Measurements from ENCODE around the gene LRRC19.

LRRC19 gene

GRCh38 chr9:26955921-26956859 lies 49.3 kb downstream of the LRRC19 start, which contains the start of gene IFT74:
IFT74 (plus strand) TSS chr9:26956412; CDS start chr9:26961968, 5,556 bp downstream.
- DNase-seq: peak; percentile 88

DNA sequence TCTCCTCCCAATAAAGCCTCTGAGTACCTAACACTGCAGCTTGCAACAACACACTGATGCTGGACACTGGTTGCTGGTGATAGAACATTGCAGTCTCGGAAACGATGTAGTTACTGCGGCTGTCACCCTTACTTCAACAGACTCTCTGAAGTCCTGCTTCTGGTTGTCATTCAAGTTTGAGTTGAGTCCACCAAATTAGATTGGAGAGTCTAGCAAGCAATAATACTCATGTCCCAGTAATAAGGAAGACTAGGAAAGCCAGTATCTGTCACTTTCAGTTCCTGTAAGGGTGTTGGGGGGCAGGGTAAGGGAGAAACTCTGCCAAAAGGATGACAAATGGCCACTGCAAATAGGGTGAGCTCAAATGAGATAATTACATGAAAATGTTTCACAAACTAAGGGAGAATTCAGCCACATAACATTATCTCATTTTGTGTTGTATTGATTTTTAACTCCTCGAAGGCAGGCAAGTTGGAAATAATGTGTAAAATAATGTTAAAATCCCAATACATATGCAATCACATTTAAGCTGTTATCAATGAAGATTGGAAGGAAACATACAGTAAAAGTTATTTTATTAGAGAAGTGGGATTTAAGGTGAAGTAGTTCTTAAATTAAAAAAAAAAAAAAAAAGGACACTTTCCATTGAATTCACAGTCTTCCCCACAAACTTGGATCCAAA lies 50.1 kb downstream of the LRRC19 start:
- DNase-seq: no peak

- no peak for DNase-seq
Observed at GRCh38 chr9:26954050-26954508, 51.4 kb downstream of the LRRC19 start.

- DNase-seq: no peak
Observed at GRCh38 chr9:26951794-26952193, 53.7 kb downstream of the LRRC19 start.

DNA sequence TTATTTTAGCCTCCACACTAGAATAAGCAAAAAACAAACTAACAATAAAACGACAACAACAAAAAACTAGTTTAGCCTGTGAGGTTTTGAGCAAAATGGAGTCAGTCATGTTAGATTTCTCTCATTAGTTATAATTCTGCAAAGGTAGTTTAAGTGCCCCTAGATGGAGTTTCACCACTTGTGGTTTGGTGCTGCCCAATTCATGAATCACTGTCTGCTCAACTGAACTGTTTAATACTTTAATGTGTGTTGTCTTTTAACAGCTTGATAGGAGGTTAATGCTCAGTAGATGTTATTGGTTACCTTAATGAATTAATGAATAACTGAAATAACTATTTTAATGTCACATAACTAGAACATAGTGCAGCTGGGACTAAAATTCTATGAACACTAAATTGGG lies 55.0 kb downstream of the LRRC19 start:
- no peak for DNase-seq

DNA sequence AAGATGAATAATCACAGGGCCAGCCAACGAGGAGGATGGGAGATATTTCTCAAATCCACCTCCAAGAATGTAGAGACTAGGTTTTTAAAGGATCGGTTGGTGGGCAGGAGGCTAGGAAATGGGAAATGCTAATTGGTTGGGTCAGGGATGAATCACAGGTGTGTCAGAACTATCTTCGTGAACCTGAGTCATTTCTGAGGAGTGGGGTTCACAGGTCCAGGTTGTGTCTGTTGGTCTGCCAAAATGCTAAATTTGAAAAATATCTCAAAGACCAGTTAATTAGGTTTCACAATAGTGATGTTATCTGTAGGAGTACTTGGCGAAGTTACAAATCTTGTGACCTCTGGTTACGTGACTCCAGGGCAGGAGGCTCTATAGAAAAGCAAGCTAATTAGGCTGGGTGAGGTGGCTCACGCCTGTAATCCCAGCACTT lies 55.8 kb downstream of the LRRC19 start:
- DNase-seq: no peak

DNA sequence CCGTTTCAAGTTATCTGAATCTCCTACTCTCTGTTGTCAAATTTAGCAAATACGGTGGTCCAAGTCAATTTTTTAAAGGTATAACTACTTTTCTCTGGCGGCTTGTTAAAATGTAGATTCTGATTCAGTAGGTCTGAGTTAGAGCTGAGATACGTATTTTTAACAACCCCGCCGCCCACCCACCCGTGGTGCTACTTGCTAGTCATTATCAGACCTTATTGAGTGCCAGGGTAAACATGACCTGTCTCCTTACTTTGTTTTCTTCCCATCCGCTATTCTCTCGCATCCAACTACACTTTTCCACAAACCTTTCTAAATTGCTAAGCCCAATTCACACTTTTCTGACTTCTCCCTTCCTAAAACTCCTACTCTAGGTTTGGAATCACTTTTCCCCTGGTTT lies 57.7 kb downstream of the LRRC19 start:
- DNase-seq: peak; percentile 19

- peak; percentile 87 for DNase-seq
Observed at GRCh38 chr9:26946753-26947727, 58.4 kb downstream of the LRRC19 start, which contains the start of gene PLAA. PLAA (minus strand) TSS chr9:26947242; CDS start chr9:26947045, 197 bp downstream.

- DNase-seq: no peak
Observed at GRCh38 chr9:26945591-26945990, 59.9 kb downstream of the LRRC19 start.
